GM12892 (cell line): ENCODE measurements around the gene IFFO2.

ENCODE experiments used
- POLR2A ChIP-seq: IDR thresholded peaks from 2 replicates; pipeline ENCODE4 v1.6.1; 2011; ENCODE audit warnings: low read depth, low read length, control low read depth
- POLR2AphosphoS5 ChIP-seq: IDR thresholded peaks from 2 replicates; pipeline ENCODE4 v1.6.1; 2011; ENCODE audit warnings: low read depth, low read length, control low read depth
- TAF1 ChIP-seq: IDR thresholded peaks from 2 replicates; pipeline ENCODE4 v1.6.1; 2011; ENCODE audit warnings: low read depth, mild to moderate bottlenecking, control low read depth, low read length, borderline replicate concordance

GRCh38 chr1:18946550-18947381 lies 9.7 kb downstream of the IFFO2 start:
- TF ChIP-seq POLR2A (no peak), POLR2AphosphoS5 (no peak), TAF1 (no peak)
